Fibroblast of lung (primary cell): ENCODE measurements around the gene CACNA2D3. TPM values are rescaled to one million over a fixed set of nuclear protein-coding genes. Genes with fewer than 3 reads are reported as not detected.

Experiments
- DNase-seq, 2 donors: peaks; one replicate each; pipeline versions ENCODE4 v3.0.0 to v3.0.0-alpha.2; 2010; ENCODE audit warnings: low read depth in 2 of 2
- H2AFZ ChIP-seq: 2 replicates; pipeline ENCODE4 v1.5.1; 2012; ENCODE audit warnings: low read length, control low read depth, inconsistent platforms
- H3K27ac ChIP-seq: 2 replicates; pipeline ENCODE4 v1.5.1; 2011; ENCODE audit warnings: low read length, control low read depth; ENCODE audit not compliant: insufficient read depth
- H3K27me3 ChIP-seq: 2 replicates; pipeline ENCODE4 v1.5.1; 2011; ENCODE audit warnings: mild to moderate bottlenecking, low read length; ENCODE audit not compliant: control insufficient read depth, insufficient read depth
- H3K36me3 ChIP-seq: 2 replicates; pipeline ENCODE4 v1.5.1; 2011; ENCODE audit warnings: low read length; ENCODE audit not compliant: control insufficient read depth, insufficient read depth
- H3K4me1 ChIP-seq: 2 replicates; pipeline ENCODE4 v1.5.1; 2011; ENCODE audit warnings: low read length; ENCODE audit not compliant: control insufficient read depth, insufficient read depth; ENCODE audit errors: extremely low read depth
- H3K4me2 ChIP-seq: 2 replicates; pipeline ENCODE4 v1.5.1; 2011; ENCODE audit warnings: low read length, control low read depth; ENCODE audit not compliant: insufficient read depth; ENCODE audit errors: extremely low read depth
- H3K4me3 ChIP-seq, 4 experiments: fragments of 200-600 bp in 1 of 4; sonication (generic) in 1 of 4; replicated peaks in 1 of 4; 2 replicates each; pipeline ENCODE4 v1.5.1; 2011 to 2016; ENCODE audit warnings: low read length in 4 of 4, low read depth in 3 of 4, mild to moderate bottlenecking in 3 of 4, control low read depth in 2 of 4, inconsistent platforms in 1 of 4, mixed read lengths in 1 of 4; ENCODE audit not compliant: insufficient read depth in 1 of 4; ENCODE audit errors: control extremely low read depth in 1 of 4
- H3K79me2 ChIP-seq: 2 replicates; pipeline ENCODE4 v1.5.1; 2012; ENCODE audit warnings: mild to moderate bottlenecking, low read length, inconsistent platforms; ENCODE audit not compliant: control insufficient read depth, insufficient read depth
- H3K9ac ChIP-seq: 2 replicates; pipeline ENCODE4 v1.5.1; 2011; ENCODE audit warnings: mild to moderate bottlenecking, low read length, control low read depth; ENCODE audit not compliant: insufficient read depth
- H3K9me3 ChIP-seq: 2 replicates; pipeline ENCODE4 v1.5.1; 2012; ENCODE audit warnings: low read depth, low read length; ENCODE audit not compliant: control insufficient read depth, insufficient read depth
- H4K20me1 ChIP-seq: 2 replicates; pipeline ENCODE4 v1.5.1; 2011; ENCODE audit warnings: low read length; ENCODE audit not compliant: control insufficient read depth, insufficient read depth; ENCODE audit errors: extremely low read depth
- CTCF ChIP-seq, 2 donors: IDR thresholded peaks in 1 of 2; conservative IDR thresholded peaks in 1 of 2; 1 replicate in 1 of 2; 2 replicates in 1 of 2; pipeline ENCODE4 v1.5.1; 2011 to 2012; ENCODE audit warnings: low read length in 2 of 2, control low read depth in 1 of 2, inconsistent platforms in 1 of 2, low read depth in 1 of 2, mild to moderate bottlenecking in 1 of 2
- EZH2 ChIP-seq: IDR thresholded peaks from 2 replicates; pipeline ENCODE4 v1.5.1; 2012; ENCODE audit warnings: low read length, control low read depth, mild to moderate bottlenecking; ENCODE audit errors: missing control alignments
- polyA plus RNA-seq, 2 donors: library from polyadenylated mRNA; depleted of rRNA in 1 of 2; stranded (reverse) in 1 of 2; unstranded in 1 of 2; fragments of >200 nt; gene quantifications; 2 replicates each; pipeline ENCODE4 v1.2.1, GENCODE V29; 2011 to 2012; ENCODE audit warnings: missing spikeins in 1 of 2
- total RNA-seq: library from RNA; depleted of rRNA; stranded (reverse); fragments of >200 nt; gene quantifications from 2 replicates; pipeline ENCODE4 v1.2.1, GENCODE V29; 2014

The CACNA2D3 gene
- total and polyA plus RNA-seq, 2 donors (not counting 1 experiment from before 2014, with no cell fraction given): 1.8 to 11.5 TPM

GRCh38 chr3:54126551-54126950 lies 4.2 kb downstream of the CACNA2D3 start:
- Histone ChIP-seq H3K9me3 (no peaks in the 10 kb centered on the region), H3K27me3 (peaks cover 13% of the 10 kb centered on the region), H3K4me3 (no peak overlapping the region), H3K36me3 (no peaks in the 10 kb centered on the region), H3K9ac (no peak overlapping the region), H3K4me2 (no peak overlapping the region), H3K27ac (no peak overlapping the region), H2AFZ (no peak overlapping the region), H3K79me2 (no peaks in the 10 kb centered on the region), H4K20me1 (no peaks in the 10 kb centered on the region), H3K4me1 (no peaks in the 10 kb centered on the region)
- no peak for DNase-seq
- TF ChIP-seq CTCF (conservative IDR thresholded peaks at IDR 0.05 in 1 of 2, IDR thresholded peaks at IDR 0.05 in 1 of 2; ENCODE audit: low read depth in 1 of 2, low read length in 2 of 2): no peak
- no peak for TF ChIP-seq EZH2

- Histone ChIP-seq H3K9me3 (no peaks in the 10 kb centered on the region), H3K4me2 (no peak overlapping the region), H4K20me1 (no peaks in the 10 kb centered on the region), H3K27me3 (peaks cover 12% of the 10 kb centered on the region), H3K27ac (no peak overlapping the region), H3K9ac (no peak overlapping the region), H2AFZ (no peak overlapping the region), H3K4me1 (no peaks in the 10 kb centered on the region), H3K4me3 (no peak overlapping the region), H3K79me2 (no peaks in the 10 kb centered on the region), H3K36me3 (no peaks in the 10 kb centered on the region)
- no peak for DNase-seq
- TF ChIP-seq EZH2 (no peak), CTCF (conservative IDR thresholded peaks at IDR 0.05 in 1 of 2, IDR thresholded peaks at IDR 0.05 in 1 of 2; ENCODE audit: low read depth in 1 of 2, low read length in 2 of 2) (no peak)
Measured at GRCh38 chr3:54127499-54128056, 5.2 kb downstream of the CACNA2D3 start.

- no peak overlapping the region for H3K4me3 ChIP-seq
- no peaks in the 10 kb centered on the region for H3K27me3 ChIP-seq
- H3K9me3 ChIP-seq: no peaks in the 10 kb centered on the region
- no peaks in the 10 kb centered on the region for H3K4me1 ChIP-seq
- no peaks in the 10 kb centered on the region for H3K36me3 ChIP-seq
- TF ChIP-seq CTCF (conservative IDR thresholded peaks at IDR 0.05 in 1 of 2, IDR thresholded peaks at IDR 0.05 in 1 of 2; ENCODE audit: low read depth in 1 of 2, low read length in 2 of 2): no peak
- no peak for TF ChIP-seq EZH2
- H4K20me1 ChIP-seq: no peaks in the 10 kb centered on the region
- H3K79me2 ChIP-seq: no peaks in the 10 kb centered on the region
- no peak overlapping the region for H3K9ac ChIP-seq
- no peak overlapping the region for H3K27ac ChIP-seq
- DNase-seq: no peak
- H2AFZ ChIP-seq: no peak overlapping the region
- H3K4me2 ChIP-seq: no peak overlapping the region
Measured at GRCh38 chr3:54131026-54131605, 8.8 kb downstream of the CACNA2D3 start.
